ENCODE results near the gene TPT1.
A peak's percentile ranks its signal among the peaks of the same experiment; 100 is the strongest.
"Not testable (repeated sequence)": the region's sequence is repeated elsewhere in the genome, so short reads cannot be mapped to it uniquely, and the experiment has no call there.

TPT1 gene

DNA sequence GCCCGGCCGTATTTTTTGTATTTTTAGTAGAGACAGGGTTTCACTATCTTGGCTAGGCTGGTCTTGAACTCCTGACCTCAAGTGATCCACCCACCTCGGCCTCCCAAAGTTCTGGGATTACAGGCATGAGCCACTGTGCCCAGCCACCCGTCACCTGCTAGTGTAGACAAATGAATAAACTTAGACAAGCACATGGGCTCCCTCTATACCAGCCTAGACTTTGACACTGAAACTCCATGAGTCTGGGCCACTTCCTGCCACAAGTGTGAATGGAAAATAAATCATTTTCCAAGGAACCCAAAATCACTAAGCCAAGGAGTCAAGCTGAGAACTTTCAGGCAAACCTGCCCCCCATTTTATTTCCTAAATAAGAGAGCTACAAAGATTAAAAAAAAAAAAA, 27.0 kb upstream of the TPT1 start:
- DNase-seq (ENCODE audit: low read depth in 1 of 2, low spot score in 1 of 2), result no peak

DNA sequence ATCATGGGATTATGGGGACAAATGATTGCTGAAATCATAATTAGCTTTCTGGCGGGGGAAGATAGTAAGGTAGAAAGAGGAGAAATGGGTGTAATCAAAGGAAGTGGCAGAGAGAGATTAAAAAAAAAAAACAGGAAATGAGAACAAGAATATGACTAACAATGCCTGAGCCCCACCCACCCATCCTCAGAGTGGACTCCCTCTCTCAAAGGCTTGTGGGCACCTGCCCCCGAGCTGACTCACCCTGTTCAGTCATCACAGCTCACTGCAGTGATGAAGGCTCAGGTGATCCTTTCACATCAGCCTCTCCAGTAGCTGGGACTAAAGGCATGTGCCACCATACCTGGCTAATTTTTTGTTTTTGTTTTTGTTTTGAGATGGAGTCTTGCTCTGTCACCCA, 26.4 kb upstream of the TPT1 start:
- peak; percentile 59 to 92 for DNase-seq (ENCODE audit: low read depth in 1 of 2, low spot score in 1 of 2)

DNA sequence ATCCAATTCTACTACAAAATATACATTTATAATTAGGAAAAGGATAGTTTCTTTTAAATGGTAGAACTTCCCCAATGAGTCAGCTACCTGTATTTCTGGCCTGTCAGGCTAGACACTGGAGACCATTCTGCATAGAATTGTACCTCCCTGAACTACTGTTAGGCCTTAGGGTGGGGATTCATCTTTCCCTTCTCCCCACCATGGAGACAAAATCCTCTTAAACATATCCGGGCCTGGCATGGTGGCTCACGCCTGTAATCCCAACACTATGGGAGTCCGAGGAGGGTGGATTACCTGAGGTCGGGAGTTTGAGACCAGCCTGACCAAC, 24.5 kb upstream of the TPT1 start:
- no peak for DNase-seq (ENCODE audit: low read depth in 1 of 2, low spot score in 1 of 2)

DNA sequence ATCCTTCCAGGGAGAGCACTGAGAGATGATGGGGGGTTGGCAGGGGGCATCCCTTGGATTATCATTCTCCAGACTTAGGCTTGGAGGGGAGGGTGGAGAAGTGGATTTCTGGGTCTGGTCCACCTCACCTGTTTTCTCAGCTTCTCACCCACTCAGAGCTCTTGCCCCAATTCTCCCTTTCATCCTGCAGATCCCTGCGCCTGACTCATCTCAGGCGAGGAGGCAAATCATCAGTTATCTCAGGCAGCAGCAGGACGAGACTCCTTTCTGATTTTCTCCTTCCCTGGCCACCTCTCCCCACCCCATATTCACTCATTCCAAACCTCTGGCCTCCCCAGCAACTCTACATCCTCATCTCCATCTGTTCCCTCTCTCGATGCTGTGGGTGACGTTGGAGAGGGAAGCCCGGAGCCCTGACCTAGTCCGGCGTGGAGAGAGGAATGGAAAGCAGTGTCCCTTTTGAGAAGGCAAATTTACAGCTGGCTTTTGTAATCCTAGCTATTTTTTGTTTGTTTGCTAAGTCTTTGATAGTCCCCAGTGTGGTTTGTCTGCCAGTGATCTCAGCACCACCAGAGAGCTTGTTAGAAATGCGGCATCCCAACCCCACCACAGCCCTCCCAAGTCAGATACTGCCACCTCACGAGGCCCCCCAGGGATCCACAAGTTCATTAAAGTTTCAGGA, 24.0 kb upstream of the TPT1 start:
- DNase-seq (ENCODE audit: low read depth in 1 of 2, low spot score in 1 of 2), result no peak

DNA sequence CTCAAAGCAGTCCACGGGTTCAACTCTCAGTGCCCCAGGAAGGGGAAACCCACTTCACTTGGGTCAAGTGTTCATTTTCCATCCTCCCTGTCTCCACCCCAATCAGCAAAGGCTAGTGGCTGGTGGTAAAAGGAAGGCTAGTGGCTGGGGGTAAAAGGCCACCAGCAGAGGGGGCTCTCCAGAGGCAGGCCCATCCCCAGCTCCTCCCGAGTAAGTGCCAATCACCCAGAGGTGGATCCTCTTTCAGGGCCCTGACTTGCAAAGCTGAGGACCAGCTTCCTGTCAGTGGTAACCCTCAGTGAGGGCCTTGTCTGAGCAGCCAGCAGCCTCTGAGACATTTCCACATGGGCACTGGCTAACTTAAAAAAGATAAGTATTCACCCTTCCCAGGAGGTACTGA, 22.0 kb upstream of the TPT1 start:
- no peak for DNase-seq (ENCODE audit: low read depth in 1 of 2, low spot score in 1 of 2)

DNA sequence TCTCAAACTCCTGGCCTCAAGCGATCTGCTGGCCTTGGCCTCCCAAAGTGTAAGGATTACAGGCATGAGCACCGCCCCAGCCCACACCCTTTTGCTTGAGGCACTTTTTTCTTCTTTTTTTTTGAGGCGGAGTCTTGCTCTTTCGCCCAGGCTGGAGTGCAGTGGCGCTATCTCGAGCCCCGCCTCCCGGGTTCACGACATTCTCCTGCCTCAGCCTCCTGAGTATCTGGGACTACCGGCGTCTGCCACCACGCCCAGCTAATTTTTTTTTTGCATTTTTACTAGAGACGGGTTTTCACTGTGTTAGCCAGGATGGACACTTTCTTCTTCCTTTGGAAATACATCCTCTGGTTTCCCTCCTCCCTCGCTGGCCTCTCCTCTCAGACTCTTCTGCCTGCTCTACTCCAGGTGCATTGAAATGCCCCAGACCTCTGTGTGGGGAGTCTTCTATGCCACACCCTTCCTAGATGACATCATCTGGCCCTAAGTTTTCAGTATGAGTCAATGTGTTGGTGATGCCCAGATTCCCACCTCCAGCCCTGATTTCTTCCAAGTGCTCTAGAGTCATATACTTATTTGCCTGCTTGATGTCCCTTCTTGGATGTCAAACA, 20.7 kb upstream of the TPT1 start:
- no peak for DNase-seq (ENCODE audit: low read depth in 1 of 2, low spot score in 1 of 2)

DNA sequence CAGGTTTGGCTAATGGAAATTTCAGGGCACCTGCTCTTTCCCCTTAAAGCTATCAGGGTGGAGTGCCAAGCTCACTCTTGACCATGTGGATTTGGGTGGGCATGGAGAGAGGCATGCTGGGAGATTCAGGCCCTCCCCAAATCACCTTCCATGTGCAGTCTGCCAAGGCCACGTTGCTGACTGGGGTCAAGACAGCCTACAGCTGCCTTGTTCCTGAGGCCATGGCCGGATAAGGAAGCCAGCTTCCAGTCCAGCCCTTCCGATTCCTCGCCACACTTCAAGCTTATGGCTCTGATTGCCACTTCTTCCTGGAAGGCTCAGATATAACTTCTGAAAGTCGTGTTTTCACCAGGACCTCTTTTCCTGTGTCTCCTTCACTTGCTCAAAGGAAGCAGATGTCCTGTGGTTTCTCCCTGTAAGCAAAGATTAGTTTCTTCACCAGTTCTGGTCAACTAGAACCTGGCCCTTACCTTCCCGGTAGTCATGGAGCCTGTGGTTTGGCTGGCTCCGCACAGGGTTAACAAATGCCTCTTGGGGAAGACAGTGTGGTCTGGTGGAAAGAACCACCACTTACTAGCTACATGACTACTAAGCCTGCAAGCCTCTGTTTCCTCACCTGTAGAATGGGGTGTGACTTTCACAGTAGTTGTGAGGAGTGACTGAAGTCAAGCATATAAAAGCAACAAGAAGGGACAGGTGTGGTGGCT, 16.1 kb upstream of the TPT1 start:
- no peak for DNase-seq (ENCODE audit: low read depth in 1 of 2, low spot score in 1 of 2)

DNA sequence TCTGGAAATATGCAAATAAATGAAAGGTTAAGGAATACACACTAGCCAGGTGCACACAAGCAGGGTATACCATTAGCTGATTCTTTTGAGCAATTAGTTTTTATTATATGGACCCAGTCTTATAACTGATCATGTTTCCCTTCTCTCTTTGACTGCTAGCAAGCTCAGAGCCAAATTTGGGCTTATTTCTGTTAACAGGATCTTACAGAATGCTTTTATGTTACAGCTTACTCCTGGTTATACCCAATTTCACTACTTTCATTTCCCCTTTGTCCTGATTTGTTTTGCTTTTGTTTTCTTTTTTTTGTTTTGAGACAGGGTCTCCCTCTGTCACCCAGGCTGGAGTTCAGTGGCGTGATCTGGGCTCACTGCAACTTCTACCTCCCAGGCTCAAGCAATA, 12.9 kb upstream of the TPT1 start:
- DNase-seq (ENCODE audit: low read depth in 1 of 2, low spot score in 1 of 2), result no peak

DNA sequence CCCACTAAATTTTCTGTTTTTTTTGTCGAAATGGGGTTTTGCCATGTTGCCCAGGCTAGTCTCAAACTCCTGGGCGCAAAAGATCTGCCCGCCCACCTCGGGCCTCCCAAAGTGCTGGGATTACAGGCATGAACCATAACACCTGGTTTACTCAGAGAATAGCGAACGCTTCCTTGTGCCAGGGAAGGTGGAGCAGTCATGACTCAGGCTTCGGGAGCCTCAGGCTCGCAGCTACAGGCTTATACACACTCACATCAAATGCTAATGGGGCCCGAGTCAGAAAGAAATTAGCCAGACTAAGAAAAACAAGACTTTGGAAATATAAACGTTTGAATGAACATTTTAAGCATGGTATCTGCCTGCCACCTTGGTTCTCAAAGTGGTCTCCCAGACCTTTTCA, 11.0 kb upstream of the TPT1 start:
- no peak for DNase-seq (ENCODE audit: low read depth in 1 of 2, low spot score in 1 of 2)

DNA sequence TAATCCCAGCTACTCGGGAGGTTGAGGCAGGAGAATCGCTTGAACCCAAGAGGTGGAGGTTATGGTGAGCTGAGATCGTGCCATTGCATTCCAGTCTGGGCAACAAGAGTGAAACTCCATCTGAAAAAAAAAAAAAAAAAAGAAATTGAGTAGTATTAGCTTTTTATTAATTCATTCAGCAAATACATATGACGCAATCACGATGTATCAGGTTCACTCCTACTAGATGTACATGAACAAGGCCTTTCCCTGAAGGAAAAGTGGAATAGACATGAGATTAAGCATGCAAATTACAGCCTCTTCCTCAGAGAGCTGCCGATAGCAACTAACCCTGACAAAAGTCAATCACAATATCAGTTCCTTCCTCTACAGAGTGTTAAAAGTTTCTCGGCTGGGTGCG, 9.2 kb upstream of the TPT1 start:
- no peak for DNase-seq (ENCODE audit: low read depth in 1 of 2, low spot score in 1 of 2)

DNA sequence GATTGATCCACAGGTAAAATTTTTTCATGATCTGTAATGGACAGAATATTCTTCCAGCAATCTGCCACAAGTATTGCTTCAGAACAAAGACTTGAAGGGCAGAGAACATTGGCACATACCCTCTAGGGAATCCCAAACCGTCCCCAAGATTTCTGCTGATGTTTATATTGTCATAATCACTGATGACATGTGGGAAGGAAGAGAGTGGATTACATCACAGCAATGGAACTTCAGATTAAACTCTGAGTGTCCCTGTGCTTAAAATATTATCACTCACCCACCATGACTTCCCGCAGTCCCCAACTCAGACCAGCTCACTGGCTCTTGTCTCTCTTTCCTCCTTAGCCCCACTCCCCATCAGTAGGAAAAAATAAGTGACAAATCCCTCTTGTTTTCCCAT, 8.5 kb upstream of the TPT1 start:
- no peak for DNase-seq (ENCODE audit: low read depth in 1 of 2, low spot score in 1 of 2)

DNA sequence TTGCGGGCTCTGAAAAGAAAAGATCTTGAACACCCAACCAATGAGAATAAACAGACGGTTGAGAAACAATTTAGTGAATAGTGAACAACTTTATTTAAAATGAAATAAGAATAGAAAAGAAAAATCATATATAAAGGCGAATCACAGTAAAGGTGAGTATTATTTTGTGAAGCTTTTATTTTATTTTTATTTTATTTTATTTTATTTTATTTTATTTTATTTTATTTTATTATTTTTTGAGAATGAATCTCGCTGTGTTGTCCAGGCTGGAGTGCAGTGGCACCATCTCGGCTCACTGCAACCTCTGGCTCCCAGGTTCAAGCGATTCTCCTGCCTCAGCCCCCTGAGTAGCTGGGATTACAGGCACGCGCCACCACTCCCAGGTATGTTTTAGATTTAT, 3.1 kb upstream of the TPT1 start:
- not testable (repeated sequence) for DNase-seq (ENCODE audit: low read depth in 1 of 2, low spot score in 1 of 2)

DNA sequence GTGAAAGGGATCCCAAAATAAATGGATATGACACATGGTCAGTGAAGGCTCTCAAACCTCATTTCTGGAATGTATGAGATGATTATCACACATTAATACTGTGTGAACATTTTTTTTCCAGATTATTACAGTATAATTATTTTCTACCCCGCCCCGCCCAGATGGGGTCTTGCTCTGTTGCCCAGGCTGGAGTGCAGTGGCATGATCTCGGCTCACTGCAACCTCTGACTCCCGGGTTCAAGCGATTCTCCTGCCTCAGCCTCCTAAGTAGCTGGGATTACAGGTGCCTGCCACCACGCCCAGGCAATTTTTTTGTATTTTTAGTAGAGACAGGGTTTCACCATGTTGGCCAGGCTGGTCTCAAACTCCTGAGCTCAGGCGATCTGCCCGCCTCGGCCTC, 2.1 kb upstream of the TPT1 start:
- not testable (repeated sequence) for DNase-seq (ENCODE audit: low read depth in 1 of 2, low spot score in 1 of 2)

DNA sequence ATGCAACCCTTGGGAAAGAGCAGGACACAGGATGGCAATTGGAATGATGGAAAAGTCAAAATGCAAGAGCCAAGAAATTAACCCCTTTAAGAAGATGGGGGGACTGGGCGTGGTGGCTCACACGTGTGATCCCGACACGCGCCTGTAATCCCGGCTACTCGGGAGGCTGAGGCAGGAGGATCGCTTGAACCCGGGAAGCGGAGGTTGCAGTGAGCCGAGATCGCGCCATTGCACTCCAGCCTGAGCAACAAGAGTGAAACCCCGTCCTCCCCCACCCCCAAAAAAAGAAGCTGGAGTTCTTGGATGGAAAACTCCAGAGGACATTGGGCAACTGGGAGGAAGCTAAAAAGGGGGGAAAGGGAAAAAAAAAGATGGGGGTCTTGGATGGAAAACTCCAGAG, 1.7 kb upstream of the TPT1 start:
- not testable (repeated sequence) for DNase-seq (ENCODE audit: low read depth in 1 of 2, low spot score in 1 of 2)

DNA sequence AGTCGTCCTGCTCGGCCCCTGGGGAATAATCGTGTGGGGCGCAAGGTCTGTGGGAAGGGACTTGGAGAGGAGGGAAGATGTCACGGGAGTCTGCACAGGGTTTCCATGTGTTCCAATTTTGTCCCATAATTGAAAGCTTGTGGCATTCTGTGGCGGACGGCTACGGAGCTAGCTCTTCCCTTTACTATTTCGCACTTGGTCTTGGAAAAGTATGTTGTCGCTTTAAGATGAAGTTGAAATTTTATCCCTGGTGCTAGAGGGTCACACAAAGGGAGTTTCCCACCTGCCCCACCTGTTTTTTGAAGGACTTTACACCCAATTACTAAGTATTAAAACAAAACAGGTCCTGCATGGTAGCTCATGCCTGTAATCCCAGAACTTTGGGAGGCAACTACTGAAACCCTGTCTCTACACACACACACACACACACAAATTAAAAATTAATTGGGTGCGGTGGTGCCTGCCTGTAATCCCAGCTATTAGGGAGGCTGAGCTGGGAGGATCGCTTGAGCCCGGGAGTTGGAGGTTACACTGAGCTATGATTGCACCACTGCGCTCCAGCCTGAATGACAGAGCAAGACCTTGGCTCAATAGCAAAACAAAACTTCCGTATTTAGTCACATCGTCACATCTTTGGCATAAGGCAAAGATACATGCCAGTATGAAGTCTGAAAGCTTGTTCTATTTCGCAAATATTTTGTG, 967 bp upstream of the TPT1 start:
- DNase-seq (ENCODE audit: low read depth in 1 of 2, low spot score in 1 of 2), result no peak

DNA sequence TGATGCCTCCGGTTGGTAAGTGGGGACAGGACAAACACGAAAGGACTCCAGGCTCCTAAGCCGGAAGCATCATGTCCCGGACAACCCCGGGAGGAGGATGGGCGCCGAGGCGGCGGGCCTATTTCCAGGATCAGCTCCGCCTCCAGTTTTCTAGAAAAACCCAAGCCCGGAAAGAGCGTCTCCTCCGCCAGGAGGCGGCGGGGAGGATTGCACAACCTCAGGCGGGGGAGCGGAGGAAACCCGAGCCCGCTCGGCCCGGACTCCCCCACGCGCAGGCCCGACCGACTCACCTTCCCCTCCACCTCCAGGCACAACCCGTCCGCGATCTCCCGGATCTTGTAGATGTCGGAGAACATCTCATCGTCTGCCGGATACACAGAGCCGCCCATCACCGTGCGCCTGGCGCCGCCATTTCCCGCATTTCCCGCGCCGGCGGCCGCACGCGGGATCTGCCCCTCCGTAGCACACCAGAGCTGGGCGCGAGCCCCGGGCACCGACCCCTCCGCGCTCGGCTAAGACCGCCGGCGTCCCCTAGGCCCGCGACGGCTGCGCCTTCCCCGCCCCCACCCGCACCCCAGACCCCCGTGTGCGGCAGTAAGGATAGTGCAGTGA, 455 bp downstream of the TPT1 start:
- DNase-seq (ENCODE audit: low read depth in 1 of 2, low spot score in 1 of 2), result peak; percentile 66 to 70

DNA sequence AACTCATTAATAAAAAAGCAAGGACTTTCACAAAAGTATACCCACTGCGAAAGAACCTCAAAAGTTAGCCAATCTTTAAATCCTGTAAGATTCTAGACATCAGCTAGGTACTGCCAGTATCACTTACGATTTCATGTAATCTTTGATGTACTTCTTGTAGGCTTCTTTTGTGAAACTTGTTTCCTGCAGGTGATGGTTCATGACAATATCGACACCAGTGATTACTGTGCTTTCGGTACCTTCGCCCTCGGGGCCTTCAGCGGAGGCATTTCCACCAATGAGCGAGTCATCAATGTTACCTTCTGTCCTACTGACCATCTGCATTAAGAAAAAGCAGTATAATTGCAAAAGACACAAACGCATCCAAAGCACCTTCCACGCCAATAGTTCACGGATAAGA, 1.1 kb downstream of the TPT1 start:
- DNase-seq (ENCODE audit: low read depth in 1 of 2, low spot score in 1 of 2), result peak in 1 of 2 donors; percentile 37

DNA sequence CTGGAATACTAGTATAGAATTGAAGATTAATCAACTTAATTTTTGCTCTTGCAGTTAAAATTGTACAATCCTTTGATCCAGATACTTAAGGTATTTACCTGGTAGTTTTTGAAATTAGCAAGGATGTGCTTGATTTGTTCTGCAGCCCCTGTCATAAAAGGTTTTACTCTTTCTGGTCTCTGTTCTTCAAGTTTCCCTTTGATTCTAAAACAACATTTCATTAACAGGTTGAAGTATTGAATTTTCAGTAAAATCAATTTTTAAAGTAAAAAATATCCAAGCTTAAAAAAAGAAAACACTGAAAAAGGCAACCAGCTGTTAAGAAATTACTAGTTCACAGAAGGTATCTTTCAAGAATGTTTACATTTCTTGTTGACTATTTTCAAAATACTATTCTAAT, 1.6 kb downstream of the TPT1 start:
- DNase-seq (ENCODE audit: low read depth in 1 of 2, low spot score in 1 of 2), result no peak

DNA sequence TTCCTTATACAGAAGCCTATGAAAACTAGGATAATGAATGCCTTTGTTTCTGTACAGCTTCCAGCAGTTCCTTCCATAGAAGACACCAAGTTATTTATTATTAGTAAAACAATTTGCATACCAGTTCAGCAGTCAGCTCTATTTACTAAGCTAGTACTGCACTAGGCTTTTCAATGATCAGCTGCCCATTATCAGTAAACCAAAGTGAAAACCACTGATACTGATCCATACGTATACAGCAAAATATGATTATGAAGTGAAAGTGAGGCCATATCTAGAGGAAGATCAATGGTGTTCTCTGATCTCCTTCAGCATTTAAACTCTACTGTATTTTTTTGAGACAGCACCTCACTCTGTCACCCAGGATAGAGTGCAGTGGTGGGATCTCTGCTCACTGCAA, 3.2 kb downstream of the TPT1 start:
- DNase-seq (ENCODE audit: low read depth in 1 of 2, low spot score in 1 of 2), result no peak

DNA sequence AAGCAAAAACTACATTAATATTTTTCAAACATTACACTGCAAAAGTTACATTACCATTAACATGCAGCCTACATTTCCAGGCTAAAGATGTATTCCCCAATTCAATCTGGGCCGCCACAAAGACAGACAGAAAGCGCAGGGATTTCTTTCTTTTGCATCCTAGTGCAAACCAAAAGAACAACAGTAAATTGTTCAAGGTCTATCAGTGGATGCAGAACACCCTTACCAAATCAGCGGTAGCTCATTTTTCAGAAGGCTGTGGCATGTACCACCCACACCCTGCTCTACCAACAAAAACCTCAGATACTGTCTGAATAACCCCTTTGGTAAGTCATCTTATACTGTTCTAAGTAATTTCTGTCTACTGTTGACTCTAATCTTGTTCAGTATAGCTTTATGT, 3.6 kb downstream of the TPT1 start:
- DNase-seq (ENCODE audit: low read depth in 1 of 2, low spot score in 1 of 2), result no peak

DNA sequence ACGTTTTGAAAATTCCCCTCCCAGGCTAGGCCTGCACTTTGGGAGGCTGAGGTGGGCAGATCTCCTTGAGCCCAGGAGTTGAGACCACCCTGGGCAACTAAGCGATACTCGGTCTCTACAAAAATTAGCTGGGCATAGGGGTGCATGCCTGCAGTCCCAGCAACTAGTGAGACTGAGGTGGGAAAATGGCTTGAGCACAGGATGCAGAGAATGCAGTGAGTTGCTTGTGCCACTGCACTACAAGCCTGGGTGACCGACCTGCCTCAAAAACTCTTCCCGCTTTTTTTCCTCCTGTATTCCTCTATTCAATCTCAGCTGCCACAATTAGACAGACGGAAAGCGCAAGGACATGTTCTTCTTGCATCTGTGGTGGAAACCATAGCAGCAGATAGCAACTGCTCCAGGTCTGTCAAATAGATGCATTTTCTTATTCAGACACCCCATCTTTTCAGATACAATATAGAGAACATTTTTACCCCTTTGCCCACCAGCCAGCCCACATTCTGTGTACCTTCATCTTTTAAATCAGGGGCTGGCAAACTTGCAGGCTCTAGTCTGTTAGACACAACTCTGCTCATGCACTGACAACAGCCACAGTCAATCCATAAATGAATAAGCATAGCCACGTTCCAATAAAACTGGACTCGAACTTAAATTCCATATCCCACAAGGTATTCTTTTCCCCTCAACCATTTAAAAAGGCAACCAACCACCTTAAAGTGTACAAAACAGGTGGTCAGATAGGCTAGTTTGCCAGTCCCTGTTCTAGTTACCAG, 4.8 kb downstream of the TPT1 start:
- no peak for DNase-seq (ENCODE audit: low read depth in 1 of 2, low spot score in 1 of 2)
